MM.1S (cell line): ENCODE measurements around the gene AGPS.

Experiments
- DNase-seq: peaks from one replicate; pipeline ENCODE4 v3.0.0-alpha.2; 2015
- H2AFZ ChIP-seq: fragments of 300-600 bp; sonication (generic); 2 replicates; pipeline ENCODE4 v1.6.0; 2016; ENCODE audit warnings: antibody characterized with exemption, low read length
- H3F3A ChIP-seq: fragments of 300-600 bp; sonication (generic); 2 replicates; pipeline ENCODE4 v1.6.1; 2016; ENCODE audit warnings: mild to moderate bottlenecking, antibody characterized with exemption, low read length, moderate library complexity, mixed read lengths; ENCODE audit not compliant: insufficient read depth
- H3K27ac ChIP-seq: fragments of 300-600 bp; sonication (generic); 2 replicates; pipeline ENCODE4 v1.5.1; 2016; ENCODE audit warnings: mild to moderate bottlenecking, low read length
- H3K27me3 ChIP-seq: fragments of 300-600 bp; sonication (generic); replicated peaks from 2 replicates; pipeline ENCODE4 v1.6.0; 2016; ENCODE audit warnings: low read length; ENCODE audit not compliant: insufficient read depth
- H3K36me3 ChIP-seq: fragments of 300-600 bp; sonication (generic); replicated peaks from 2 replicates; pipeline ENCODE4 v1.6.1; 2016; ENCODE audit warnings: mild to moderate bottlenecking, low read length, mixed read lengths; ENCODE audit not compliant: insufficient read depth
- H3K4me1 ChIP-seq: fragments of 300-600 bp; sonication (generic); 2 replicates; pipeline ENCODE4 v1.6.1; 2016; ENCODE audit warnings: low read length, mixed read lengths
- H3K4me2 ChIP-seq: fragments of 300-600 bp; sonication (generic); 2 replicates; pipeline ENCODE4 v1.6.0; 2016; ENCODE audit warnings: low read depth, low read length
- H3K4me3 ChIP-seq: fragments of 300-600 bp; sonication (generic); 2 replicates; pipeline ENCODE4 v1.5.1; 2016; ENCODE audit warnings: low read length, mixed read lengths
- H3K79me2 ChIP-seq: fragments of 300-600 bp; sonication (generic); 2 replicates; pipeline ENCODE4 v1.6.1; 2016; ENCODE audit warnings: mixed run types, low read length, mixed read lengths
- H3K9ac ChIP-seq: fragments of 300-600 bp; sonication (generic); 2 replicates; pipeline ENCODE4 v1.6.1; 2016; ENCODE audit warnings: low read length, mixed read lengths
- H3K9me2 ChIP-seq: fragments of 300-600 bp; sonication (generic); replicated peaks from 2 replicates; pipeline ENCODE4 v1.6.1; 2016; ENCODE audit warnings: mild to moderate bottlenecking, low read length, mixed read lengths; ENCODE audit not compliant: insufficient read depth
- H3K9me3 ChIP-seq: fragments of 300-600 bp; sonication (generic); replicated peaks from 2 replicates; pipeline ENCODE4 v1.6.1; 2016; ENCODE audit warnings: mild to moderate bottlenecking, low read length, mixed read lengths; ENCODE audit not compliant: insufficient read depth
- H4K20me1 ChIP-seq: fragments of 300-600 bp; sonication (generic); 2 replicates; pipeline ENCODE4 v1.6.1; 2016; ENCODE audit warnings: mild to moderate bottlenecking, low read length, moderate library complexity, mixed read lengths; ENCODE audit not compliant: insufficient read depth
- CTCF ChIP-seq: fragments of 300-600 bp; sonication (generic); IDR thresholded peaks from 2 replicates; pipeline ENCODE4 v1.5.1; 2016; ENCODE audit warnings: antibody characterized with exemption, low read length, mixed read lengths
- EZH2 ChIP-seq: fragments of 300-600 bp; sonication (generic); optimal IDR thresholded peaks from 2 replicates; pipeline ENCODE3; 2017; ENCODE audit warnings: low read depth, mild to moderate bottlenecking, antibody characterized with exemption, low read length, mixed read lengths
- EZH2phosphoT487 ChIP-seq: fragments of 300-600 bp; sonication (generic); IDR thresholded peaks from 2 replicates; pipeline ENCODE4 v1.6.1; 2018; ENCODE audit warnings: antibody characterized with exemption, low read length

AGPS gene

GRCh38 chr2:177530561-177530960 is 138.0 kb downstream of the AGPS start:
- H3K27ac ChIP-seq = no peak overlapping the region
- no peaks in the 10 kb centered on the region for H3K36me3 ChIP-seq

DNA sequence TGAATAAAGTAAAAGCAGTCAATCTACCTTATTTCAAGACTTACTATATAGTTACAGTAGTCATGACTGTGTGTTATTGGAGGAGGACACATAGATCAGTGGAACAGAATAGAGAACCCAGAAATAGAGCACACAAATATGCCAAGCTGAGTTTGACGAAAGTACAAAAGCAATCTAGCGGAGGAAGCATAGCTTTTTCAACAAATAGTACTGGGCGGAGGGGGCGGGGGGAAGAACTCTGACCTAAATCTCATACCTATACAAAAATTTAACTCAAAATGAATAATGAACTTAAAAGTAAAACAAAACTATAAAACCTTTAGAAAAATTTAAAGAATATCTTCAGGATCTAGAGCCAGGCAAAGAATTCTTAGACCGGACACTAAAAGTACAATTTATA is 139.1 kb downstream of the AGPS start:
- Histone ChIP-seq H3K36me3 (no peaks in the 10 kb centered on the region), H2AFZ (no peak overlapping the region), H3K4me1 (no peaks in the 10 kb centered on the region), H3K9me3 (no peaks in the 10 kb centered on the region), H3K4me3 (no peak overlapping the region), H3F3A (no peaks in the 10 kb centered on the region), H3K4me2 (no peak overlapping the region), H3K9me2 (no peaks in the 10 kb centered on the region), H3K9ac (no peak overlapping the region), H3K27ac (no peak overlapping the region), H4K20me1 (no peaks in the 10 kb centered on the region), H3K27me3 (no peaks in the 10 kb centered on the region), H3K79me2 (no peaks in the 10 kb centered on the region)
- no peak for DNase-seq
- no peak for TF ChIP-seq EZH2phosphoT487
- TF ChIP-seq CTCF = no peak
- TF ChIP-seq EZH2 = no peak

More at GRCh38 chr2:177530561-177530960, 138.0 kb downstream of the AGPS start:
- no peaks in the 10 kb centered on the region for H3K4me1 ChIP-seq
- no peak overlapping the region for H3K4me3 ChIP-seq
- no peaks in the 10 kb centered on the region for H3K27me3 ChIP-seq
- no peak overlapping the region for H2AFZ ChIP-seq
- no peaks in the 10 kb centered on the region for H3K9me2 ChIP-seq
- H3F3A ChIP-seq = no peaks in the 10 kb centered on the region
- no peak overlapping the region for H3K9ac ChIP-seq
- no peaks in the 10 kb centered on the region for H4K20me1 ChIP-seq
- no peak for DNase-seq
- no peak overlapping the region for H3K4me2 ChIP-seq
- H3K79me2 ChIP-seq = no peaks in the 10 kb centered on the region
- H3K9me3 ChIP-seq = no peaks in the 10 kb centered on the region
- no peak for TF ChIP-seq EZH2phosphoT487
- TF ChIP-seq CTCF = no peak
- TF ChIP-seq EZH2 = no peak

DNA sequence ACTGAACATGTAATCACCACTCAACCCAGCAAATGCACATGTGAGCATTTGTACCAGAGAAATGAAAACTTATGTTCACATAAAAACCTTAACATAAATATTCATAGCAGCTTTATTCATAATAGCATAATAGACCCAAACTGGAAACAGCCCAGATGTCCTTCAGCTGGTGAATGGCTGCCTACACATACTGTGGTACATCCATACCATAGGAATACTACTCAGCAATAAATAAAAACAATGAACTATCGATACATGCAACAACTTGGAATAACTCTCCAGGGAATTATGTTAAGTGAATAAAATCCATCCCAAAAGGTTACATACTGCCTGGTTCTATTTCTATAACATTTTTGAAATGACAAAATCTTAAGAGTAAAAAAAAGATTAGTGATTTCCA is 140.0 kb downstream of the AGPS start:
- Histone ChIP-seq H4K20me1 (no peaks in the 10 kb centered on the region), H3K79me2 (no peaks in the 10 kb centered on the region), H3K4me1 (no peaks in the 10 kb centered on the region), H3K36me3 (no peaks in the 10 kb centered on the region), H2AFZ (no peak overlapping the region), H3K9me3 (no peaks in the 10 kb centered on the region), H3K4me2 (no peak overlapping the region), H3K9me2 (no peaks in the 10 kb centered on the region), H3K4me3 (no peak overlapping the region), H3K27ac (no peak overlapping the region), H3K9ac (no peak overlapping the region), H3F3A (no peaks in the 10 kb centered on the region), H3K27me3 (no peaks in the 10 kb centered on the region)
- TF ChIP-seq EZH2phosphoT487 = no peak
- no peak for TF ChIP-seq EZH2
- no peak for TF ChIP-seq CTCF
- no peak for DNase-seq
